Skin epidermis (tissue), 12 donors: ENCODE measurements around the gene CDK4.

Source experiments
- H3K27ac ChIP-seq, 21 experiments: fragments of 200-600 bp; sonication (generic) in 11 of 21; one replicate each; pipeline ENCODE4 v1.5.0; 2020; ENCODE audit warnings: mild to moderate bottlenecking in 3 of 21, inconsistent platforms in 2 of 21, moderate library complexity in 2 of 21
- H3K4me3 ChIP-seq, 7 experiments: fragments of 200-600 bp; sonication (generic) in 2 of 7; one replicate each; pipeline ENCODE4 v1.5.0; 2020; ENCODE audit warnings: inconsistent platforms in 2 of 7, mild to moderate bottlenecking in 2 of 7, moderate library complexity in 1 of 7

The CDK4 gene

DNA sequence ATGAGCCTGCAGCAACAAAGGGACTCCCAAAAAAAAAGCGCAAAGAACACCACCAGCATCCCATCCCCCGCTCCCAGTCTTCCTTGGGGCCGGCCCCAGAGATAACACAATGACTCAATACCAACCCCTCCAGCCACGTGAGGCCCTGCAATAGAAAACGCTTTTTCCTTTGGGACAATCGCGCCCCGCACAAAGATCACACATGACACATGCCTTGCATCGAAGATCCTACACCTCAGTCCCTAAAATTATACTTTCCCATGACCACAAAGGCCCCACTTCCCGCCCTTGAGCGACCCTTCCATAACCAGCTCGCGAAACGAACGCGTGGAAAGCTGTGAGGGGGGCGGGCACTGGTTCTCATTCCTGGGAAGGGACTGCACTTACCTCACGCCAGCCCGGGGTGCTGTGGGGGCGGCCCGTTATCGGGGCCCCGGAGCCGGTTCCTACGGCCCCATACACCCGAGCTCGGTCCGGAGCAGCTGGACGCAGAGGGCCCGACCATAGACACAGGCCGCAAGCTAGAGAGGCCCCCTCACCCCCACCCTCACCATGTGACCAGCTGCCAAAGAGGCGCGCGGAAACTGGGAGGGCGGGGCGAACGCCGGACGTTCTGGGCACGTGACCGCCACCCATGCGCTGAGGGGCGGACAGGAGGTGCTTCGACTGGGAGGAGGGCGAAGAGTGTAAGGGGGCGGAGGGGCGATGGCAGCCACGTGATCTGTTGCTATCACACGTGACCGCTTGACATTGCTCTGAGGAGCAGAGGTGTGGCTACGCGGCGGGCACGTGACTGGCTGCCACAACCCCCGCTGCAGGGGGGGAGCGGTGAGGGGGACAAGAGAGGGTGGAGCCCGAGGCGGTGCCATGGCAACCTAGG lies at the start of gene CDK4:
Gene CDK4 (minus strand): TSS at position 523 of the 880 bp plus-strand sequence. CDS start 593 bp downstream, outside the sequence.
- peak within 1 kb of the TSS in 20 of 21 experiments; percentile 70 to 93 (median 88) for H3K27ac ChIP-seq
- peak within 1 kb of the TSS; percentile 36 to 83 (median 74) for H3K4me3 ChIP-seq

DNA sequence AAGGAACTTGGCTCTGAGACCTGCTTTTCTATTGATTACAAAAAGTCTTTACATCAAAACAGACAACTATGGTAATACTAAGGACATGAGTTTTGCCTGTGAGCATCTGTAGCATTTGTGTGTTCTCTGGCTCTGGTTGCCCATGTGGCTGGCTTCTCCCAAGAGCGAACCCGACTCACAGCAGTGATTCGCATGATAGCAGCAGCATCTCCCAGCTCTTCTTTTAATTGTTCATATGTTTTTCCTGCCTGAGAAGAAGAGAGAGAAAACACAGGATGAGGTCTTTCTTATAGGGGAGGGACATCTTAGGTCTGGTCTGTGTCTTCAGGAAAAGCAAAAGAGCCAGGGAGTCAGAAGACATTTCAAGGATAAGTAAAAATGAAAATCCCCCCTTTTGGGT lies 48.9 kb upstream of the CDK4 start:
- Histone ChIP-seq H3K27ac (no peak overlapping the region), H3K4me3 (no peak overlapping the region)

- no peak overlapping the region for H3K4me3 ChIP-seq
- H3K27ac ChIP-seq, result peak overlapping the region in 6 of 21 experiments; percentile 11 to 47 (median 29)
These were observed 45.8 kb upstream of the CDK4 start for GRCh38 chr12:57797933-57798332.

DNA sequence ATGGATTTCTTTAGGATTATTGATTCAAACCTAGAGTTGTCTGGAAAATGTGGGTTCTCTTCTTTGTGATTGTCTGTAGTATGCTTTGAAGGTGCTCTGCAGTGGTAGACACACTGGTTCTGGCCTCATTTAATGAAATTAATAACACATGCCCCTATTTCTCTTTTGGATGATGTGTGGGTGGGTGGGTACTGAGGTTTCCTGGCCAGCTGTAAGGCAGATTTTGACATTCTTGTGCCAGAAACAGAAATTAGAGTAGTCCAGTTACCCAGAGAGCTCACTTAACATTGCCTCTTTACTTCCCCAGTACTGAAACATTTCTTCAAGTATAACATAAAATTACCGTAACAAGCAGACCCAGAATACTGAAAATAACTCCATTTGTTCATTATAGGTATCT lies 44.9 kb upstream of the CDK4 start:
- Histone ChIP-seq H3K27ac (peak overlapping the region in 3 of 21 experiments; percentile 26 to 35 (median 32)), H3K4me3 (no peak overlapping the region)

DNA sequence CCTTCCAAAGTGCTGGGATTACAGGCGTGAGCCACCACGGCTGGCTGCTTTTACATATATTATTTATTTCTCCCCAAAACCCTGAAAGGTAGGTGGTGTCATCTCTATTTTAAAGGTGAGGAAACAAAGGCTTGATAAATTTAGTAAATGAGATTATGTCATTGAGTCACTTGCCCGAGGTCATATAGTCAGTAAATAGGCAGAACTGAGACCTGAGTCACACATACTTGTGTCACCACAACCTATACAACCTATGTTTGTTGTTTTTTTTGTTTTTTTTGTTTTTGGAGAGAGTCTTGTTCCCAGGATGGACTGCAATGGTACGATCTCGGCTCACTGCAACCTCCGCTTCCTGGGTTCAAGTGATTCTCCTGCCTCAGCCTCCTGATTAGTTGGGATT lies 43.2 kb upstream of the CDK4 start:
- Histone ChIP-seq H3K27ac (peak overlapping the region in 4 of 21 experiments; percentile 54 to 74 (median 70)), H3K4me3 (no peak overlapping the region)

DNA sequence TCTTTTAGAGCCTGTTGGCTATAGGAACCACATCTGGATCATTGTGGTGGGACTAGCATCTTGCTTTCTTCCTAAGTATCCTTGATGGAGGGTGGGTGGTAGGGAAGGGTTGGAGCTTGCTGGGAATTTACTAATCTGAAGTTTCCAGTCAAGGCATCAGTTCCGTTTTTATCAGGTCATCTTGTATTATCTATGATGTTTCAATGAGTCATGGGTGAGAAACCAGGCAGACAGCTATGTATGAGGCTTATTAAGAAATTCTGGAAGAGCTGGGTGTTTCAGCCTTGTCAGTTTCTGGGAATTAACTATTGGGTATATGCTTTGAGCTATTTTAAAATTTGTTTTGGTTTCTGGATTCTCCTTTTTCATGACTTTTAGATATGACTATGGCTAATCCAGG lies 41.8 kb upstream of the CDK4 start:
- Histone ChIP-seq H3K27ac (peak overlapping the region in 11 of 21 experiments; percentile 47 to 74 (median 60)), H3K4me3 (no peak overlapping the region)

- H3K4me3 ChIP-seq, result peak overlapping the region in 4 of 7 experiments; percentile 65 to 99 (median 94)
- H3K27ac ChIP-seq, result peak overlapping the region in 1 of 21 experiments; percentile 89
These were observed 31.8 kb upstream of the CDK4 start for GRCh38 chr12:57783861-57784260.

DNA sequence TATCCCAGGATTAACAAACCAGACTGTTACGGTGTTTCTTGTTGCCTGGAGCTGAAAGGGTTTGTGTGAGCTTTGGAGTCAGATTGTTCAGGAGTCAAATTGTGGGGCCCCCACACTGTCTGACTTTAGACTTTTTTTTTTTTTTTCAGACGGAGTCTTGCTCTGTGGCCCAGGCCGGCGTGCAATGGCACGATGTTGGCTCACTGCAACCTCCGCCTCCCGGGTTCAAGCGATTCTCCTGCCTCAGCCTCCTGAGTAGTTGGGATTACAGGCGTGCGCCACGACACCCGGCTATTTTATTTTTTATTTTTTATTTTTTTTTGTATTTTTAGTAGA lies 31.3 kb upstream of the CDK4 start:
- Histone ChIP-seq H3K4me3 (peak overlapping the region; percentile 65 to 99 (median 77)), H3K27ac (peak overlapping the region in 13 of 21 experiments; percentile 58 to 89 (median 85))

DNA sequence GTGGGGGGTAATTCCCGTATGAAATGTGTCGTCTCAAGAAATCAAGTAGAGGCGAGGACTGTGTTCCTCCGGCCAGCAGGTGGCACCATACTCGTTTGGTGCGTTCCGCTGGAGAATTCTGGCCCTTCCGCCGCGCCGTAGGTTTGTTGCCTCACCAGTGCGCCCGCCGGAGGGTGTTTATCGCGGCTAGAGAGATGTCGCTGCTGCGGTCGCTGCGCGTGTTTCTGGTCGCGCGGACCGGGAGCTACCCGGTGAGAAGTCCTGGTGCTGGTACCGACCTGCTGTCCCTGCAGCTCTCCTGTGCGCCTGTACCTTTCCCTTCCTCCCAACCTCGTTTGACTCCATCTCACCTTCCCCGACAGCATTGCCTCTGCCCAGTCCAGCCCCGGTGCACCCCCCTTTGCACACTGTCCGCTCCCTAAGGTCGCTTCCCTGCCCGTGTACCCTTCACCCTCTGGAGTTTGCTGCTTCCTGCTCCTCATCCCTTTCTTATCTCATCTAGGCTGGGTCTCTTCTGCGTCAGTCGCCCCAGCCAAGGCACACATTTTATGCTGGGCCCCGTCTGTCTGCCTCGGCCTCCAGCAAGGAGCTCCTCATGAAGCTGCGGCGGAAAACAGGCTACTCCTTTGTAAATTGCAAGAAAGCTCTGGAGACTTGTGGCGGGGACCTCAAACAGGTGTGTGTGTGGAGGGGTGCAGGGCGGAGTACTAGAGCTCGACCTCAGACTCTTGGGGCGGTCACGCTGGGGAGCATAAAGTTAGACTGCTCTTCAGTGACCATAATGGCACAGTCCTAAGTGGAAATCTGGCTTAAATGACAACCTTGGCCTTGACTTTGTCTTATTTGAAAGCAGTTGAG lies 30.7 kb upstream of the CDK4 start, which contains the start of gene TSFM:
Gene TSFM (plus strand): TSS at position 180 of the 858 bp plus-strand sequence. CDS start 15 bp downstream, at position 195.
- Histone ChIP-seq H3K4me3 (peak within 1 kb of the TSS; percentile 65 to 99 (median 77)), H3K27ac (peak within 1 kb of the TSS; percentile 29 to 89 (median 83))

- Histone ChIP-seq H3K4me3 (peak overlapping the region in 4 of 7 experiments; percentile 65 to 99 (median 84)), H3K27ac (peak overlapping the region in 12 of 21 experiments; percentile 8 to 89 (median 84))
These were observed 30.1 kb upstream of the CDK4 start for GRCh38 chr12:57782243-57782607.

DNA sequence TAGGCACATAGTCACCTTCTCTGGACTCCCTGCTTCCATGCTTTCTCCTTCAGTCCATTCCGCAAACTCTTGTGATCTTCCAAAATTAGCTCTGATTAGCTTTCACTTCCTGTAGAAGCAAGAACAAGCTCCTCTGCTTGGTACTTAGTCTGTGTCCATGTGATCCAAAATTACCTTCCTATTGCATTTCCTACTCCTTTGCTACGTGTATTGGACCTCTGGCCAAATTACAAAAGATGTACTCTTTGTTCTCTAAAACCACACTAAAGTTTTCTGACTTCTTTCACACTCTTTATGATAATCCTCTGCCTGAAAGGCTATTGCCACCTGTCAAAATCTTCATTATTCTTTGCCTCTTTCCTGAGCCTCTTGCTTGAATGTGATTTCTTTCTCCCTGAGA lies 29.7 kb upstream of the CDK4 start:
- peak overlapping the region in 11 of 21 experiments; percentile 8 to 89 (median 38) for H3K27ac ChIP-seq
- H3K4me3 ChIP-seq, result no peak overlapping the region

DNA sequence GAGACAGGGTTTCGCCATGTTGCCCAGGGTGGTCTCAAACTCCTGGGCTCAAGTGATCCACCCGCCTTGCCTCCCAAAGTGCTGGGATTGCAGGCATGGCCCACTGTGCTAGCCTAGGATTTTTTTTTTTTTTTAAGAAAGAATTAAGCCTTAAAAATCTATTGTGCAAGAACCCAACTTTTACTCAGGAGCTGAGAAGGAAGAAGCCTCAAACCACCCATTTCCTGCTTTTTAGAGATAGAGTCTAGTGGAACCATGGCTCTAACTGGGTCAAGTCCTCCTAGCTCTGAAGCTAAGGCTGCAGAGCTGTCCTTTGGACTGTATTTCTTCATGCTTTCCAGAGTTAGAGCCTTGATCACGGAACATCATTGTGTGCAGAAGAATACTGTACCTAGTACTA lies 29.1 kb upstream of the CDK4 start:
- Histone ChIP-seq H3K4me3 (no peak overlapping the region), H3K27ac (peak overlapping the region in 11 of 21 experiments; percentile 6 to 89 (median 37))

DNA sequence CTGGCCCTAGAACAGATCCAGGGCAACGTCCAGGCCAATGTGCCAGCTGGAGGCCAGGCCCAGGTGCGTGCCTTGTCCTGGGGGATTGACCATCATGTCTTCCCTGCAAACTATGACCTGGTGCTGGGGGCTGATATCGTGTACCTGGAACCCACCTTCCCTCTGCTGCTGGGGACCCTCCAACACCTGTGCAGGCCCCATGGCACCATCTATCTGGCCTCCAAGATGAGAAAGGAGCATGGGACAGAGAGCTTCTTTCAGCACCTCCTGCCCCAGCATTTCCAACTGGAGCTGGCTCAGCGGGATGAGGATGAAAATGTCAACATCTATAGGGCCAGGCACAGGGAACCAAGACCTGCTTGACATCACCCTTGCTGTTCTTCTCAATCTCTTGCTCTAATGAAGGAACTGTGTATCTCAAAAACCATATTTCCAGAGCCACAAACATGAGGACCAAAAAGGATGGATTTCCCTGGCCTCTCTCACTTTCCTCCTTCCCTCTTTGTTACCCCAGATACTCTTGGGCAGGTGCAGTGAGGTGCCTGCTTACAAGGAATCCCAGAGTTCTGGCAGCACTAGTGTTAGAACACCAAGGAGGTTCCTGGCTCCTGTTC lies 28.3 kb upstream of the CDK4 start:
- Histone ChIP-seq H3K4me3 (no peak overlapping the region), H3K27ac (peak overlapping the region in 12 of 21 experiments; percentile 6 to 89 (median 38))

GRCh38 chr12:57779736-57780135 lies 27.6 kb upstream of the CDK4 start:
- Histone ChIP-seq H3K27ac (peak overlapping the region in 4 of 21 experiments; percentile 6 to 89 (median 36)), H3K4me3 (no peak overlapping the region)

GRCh38 chr12:57777911-57778310 lies 25.8 kb upstream of the CDK4 start:
- Histone ChIP-seq H3K4me3 (no peak overlapping the region), H3K27ac (no peak overlapping the region)

DNA sequence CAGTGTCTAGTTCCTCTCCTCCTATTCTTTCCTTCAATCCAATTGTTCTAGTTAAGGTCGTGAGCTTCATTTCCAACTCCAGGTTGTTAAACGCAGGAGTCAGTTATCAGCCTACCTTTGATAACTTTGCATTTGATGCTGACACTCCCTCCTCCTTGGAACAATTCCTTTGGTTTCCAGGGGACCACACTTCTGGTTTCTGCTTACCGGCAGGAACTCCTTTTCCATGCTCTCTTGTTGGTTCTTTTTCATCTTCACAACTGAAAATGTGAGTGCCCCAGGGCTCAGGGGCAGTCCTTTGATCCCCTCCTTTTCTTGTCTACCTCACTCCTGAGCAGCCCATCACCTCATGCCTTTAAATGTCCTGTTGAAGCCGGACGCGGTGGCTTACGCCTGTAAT lies 25.3 kb upstream of the CDK4 start:
- Histone ChIP-seq H3K4me3 (no peak overlapping the region), H3K27ac (peak overlapping the region in 1 of 21 experiments; percentile 4)

DNA sequence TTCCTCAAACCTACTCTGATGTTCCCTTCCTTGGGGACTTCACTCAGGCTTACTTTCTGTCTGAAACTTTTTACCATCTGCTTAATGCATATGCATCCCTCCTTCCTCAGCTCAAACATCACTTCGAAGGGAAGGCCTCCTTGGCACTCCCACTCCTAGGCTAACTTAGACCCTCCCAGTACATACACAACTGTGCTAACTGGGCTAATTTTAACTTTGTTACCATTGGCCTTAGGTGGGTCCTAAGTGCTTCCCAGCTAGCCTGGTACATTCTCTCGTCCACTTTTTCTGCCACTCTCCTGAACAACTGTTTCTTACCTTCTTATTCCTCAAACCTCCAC lies 24.1 kb upstream of the CDK4 start:
- no peak overlapping the region for H3K4me3 ChIP-seq
- H3K27ac ChIP-seq, result peak overlapping the region in 1 of 21 experiments; percentile 29

DNA sequence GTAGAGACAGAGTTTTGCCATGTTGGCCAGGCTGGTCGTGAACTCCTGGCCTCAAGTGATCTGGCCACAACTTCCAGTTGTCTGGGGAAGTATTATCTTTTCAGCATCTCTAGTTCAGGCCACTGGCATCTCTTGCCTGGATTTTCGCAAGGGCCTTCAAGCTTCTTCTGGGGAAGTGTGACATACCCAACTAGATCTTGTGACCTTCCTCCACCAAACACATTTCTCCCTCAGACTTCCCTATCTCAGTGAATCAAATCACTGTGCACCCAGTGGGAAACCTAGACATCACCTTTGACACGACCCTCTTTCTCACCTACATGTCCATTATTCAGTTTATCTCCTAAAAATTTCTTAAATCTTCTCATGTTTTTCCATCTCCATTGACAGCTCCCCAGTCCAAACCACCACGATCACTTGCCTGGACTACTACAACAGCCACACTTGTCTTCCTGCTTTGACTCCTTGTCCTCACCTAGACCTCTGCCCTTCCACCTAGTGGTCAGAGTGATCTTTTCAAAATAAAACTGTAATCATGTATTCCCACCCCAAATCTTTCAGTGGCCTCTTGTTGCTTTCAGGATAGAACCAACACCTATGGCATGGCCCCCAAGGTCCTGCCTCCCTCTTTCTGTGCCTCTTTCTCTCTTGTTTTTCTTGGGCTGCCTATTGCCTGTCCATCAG lies 23.6 kb upstream of the CDK4 start:
- no peak overlapping the region for H3K4me3 ChIP-seq
- peak overlapping the region in 1 of 21 experiments; percentile 29 for H3K27ac ChIP-seq

GRCh38 chr12:57775044-57775443 lies 22.9 kb upstream of the CDK4 start:
- Histone ChIP-seq H3K27ac (no peak overlapping the region), H3K4me3 (no peak overlapping the region)
